HL-60/S4 treated with retinoic acid at 250 ng/mL for 4 days and 3 days (cell line): ENCODE data around the gene CNGB1.
"Not testable (repeated sequence)": the region's sequence is repeated elsewhere in the genome, so short reads cannot be mapped to it uniquely, and the experiment has no call there.

Source experiments
- in situ Hi-C: fragments of 300-500 bp; cut with MboI; formaldehyde crosslinking; loops from 2 replicates; pipeline ENCODE4 v1.7.0; 2022; ENCODE audit warnings: low sequenced_read_pairs

The CNGB1 gene

GRCh38 chr16:57868913-57869520 is 101.9 kb downstream of the CNGB1 start:
- in situ Hi-C loops, result no loop called here

- in situ Hi-C loops, result no loop called here
Observed at GRCh38 chr16:57867000-57867561, 103.8 kb downstream of the CNGB1 start.

DNA sequence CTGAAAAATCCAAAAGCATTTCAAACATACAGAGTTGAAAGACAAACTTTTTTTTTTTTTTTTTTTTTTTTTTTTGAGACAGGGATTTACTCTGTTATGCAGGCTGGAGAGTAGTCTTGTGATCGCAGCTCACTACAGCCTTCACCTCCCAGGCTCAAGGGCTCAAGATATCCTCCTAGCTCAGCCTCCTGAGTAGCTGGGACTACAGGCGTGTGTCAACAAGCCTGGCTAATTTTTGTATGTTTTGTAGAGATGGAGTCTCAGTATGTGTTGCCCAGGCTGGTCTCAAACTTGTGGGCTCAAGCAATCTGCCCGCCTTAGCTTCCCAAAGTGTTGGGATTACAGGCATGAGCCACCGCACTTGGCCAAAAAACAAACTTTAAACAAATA is 104.4 kb downstream of the CNGB1 start:
- in situ Hi-C loops, result no loop called here

- in situ Hi-C loops, result no loop called here
Observed at GRCh38 chr16:57865746-57866528, 105.0 kb downstream of the CNGB1 start.

GRCh38 chr16:57863434-57864160 is 107.3 kb downstream of the CNGB1 start:
- in situ Hi-C loops, result no loop called here

GRCh38 chr16:57862698-57863433 is 108.1 kb downstream of the CNGB1 start:
- in situ Hi-C loops, result no loop called here

DNA sequence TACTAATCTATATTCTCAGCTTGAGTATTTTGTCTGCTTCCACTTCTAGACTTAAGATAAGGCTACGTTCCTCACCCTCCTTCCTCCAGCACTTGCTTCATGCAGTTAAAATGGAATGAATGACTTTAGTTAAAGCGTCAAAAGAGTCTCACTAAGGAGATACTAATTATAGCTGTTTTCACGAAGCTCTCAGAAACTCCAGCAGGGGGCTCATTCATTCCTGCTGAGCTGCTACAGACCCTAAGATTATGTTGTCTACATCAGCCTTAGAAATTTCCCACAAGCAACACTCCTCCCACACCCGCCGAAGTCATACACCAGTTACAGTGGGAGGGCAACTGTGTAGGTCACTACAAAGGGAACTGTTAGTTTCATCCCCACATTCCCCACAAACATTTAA is 111.6 kb downstream of the CNGB1 start:
- in situ Hi-C loops, result no loop called here

DNA sequence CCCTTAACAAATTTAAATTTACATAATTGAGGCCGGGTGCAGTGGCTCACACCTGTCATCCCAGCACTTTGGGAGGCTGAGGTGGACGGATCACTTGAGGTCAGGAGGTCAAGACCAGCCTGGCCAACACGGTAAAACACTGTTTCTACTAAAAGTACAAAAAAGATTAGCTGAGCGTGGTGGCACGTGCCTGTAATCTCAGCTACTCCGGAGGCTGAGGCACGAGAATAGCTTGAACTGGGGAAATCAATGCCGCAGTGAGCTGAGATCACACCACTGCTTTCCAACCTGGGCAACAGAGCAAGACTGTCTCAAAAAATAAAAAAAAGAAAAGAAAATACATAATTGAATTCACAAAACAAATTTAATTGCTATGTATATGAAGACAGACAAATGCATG is 112.3 kb downstream of the CNGB1 start:
- in situ Hi-C loops, result no loop called here

- in situ Hi-C loops, result not testable (repeated sequence)
Observed at GRCh38 chr16:57857991-57858390, 112.9 kb downstream of the CNGB1 start.

DNA sequence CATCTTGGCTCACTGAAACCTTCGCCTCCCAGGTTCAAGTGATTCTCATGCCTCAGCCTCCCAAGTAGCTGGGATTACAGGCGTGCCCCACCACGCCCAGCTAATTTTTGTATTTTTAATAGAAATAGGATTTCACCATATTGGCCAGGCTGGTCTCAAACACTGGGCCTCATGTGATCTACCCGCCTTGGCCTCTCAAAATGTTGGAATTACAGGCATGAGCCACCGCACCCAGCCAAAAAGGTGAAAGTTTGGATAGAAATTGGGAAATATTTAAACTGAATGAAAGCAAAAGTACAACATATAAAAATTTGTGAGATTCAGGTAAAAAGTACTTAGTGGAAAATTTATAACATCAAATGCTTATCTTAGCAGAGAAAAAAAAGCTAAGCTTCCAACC is 115.7 kb downstream of the CNGB1 start:
- in situ Hi-C loops, result no loop called here

- in situ Hi-C loops, result no loop called here
Observed at GRCh38 chr16:57852189-57852588, 118.7 kb downstream of the CNGB1 start.

GRCh38 chr16:57848181-57848580 is 122.7 kb downstream of the CNGB1 start:
- in situ Hi-C loops, result no loop called here

DNA sequence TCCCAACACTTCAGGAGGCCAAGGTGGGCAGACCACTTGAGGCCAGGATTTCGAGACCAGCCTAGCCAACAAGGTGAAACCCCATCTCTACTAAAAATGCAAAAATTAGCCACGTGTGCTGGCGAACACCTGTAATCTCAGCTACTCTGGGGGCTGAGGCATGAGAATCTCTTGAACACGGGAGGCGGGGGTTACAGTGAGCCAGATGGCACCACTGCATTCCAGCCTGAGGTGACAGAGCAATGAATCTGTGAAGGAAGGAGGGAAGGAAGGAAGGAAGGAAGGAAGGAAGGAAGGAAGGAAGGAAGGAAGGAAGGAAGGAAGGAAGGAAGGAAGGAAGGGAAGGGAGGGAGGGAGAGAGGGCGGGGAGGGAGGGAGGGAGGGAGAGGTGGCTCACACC is 124.0 kb downstream of the CNGB1 start:
- in situ Hi-C loops, result not testable (repeated sequence)

GRCh38 chr16:57846078-57846697 is 124.7 kb downstream of the CNGB1 start:
- in situ Hi-C loops, result no loop called here

GRCh38 chr16:57845115-57845514 is 125.8 kb downstream of the CNGB1 start:
- in situ Hi-C loops, result no loop called here

- in situ Hi-C loops, result no loop called here
Observed at GRCh38 chr16:57844416-57845030, 126.4 kb downstream of the CNGB1 start.

DNA sequence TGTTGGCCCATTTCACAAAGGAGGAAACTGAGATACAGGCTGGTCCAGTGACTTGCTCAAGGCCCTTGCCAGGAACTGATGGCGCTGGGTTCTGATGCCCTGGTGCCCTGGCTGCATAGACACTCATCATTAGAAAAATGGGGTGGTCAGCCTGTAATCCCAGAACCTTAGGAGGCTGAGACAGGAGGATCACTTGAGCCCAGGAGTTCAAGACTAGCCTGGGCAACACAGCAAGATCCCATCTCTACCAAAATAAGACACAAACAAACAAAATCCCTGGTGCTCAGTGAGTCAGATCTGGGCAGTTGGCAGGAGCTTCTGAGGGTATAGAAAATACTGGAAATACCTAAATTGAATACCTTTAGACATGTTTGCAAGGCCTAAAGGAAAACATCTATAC is 127.5 kb downstream of the CNGB1 start:
- in situ Hi-C loops, result no loop called here

- in situ Hi-C loops, result no loop called here
Observed at GRCh38 chr16:57842601-57843000, 128.3 kb downstream of the CNGB1 start.

DNA sequence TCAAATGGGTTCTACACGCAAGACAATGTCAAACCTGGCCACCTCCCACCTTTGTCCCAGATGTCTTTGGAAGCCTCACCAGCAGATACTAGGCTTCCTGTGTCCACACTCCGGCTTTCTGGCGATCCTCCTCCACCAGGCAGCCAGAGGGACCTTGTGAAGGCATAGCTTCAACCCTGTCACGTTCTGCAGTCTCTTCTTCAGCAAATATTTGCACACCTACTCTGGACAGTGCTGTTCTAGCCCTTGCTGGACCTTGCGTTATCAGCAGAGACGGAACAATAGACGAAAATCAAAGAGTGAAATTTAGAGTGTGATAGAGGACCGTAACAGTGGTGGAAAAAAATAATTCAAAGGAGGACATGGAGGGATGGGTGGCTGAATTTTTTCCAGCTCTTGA is 130.1 kb downstream of the CNGB1 start:
- in situ Hi-C loops, result no loop called here

GRCh38 chr16:57838161-57838560 is 132.8 kb downstream of the CNGB1 start:
- in situ Hi-C loops, result no loop called here
